ENCODE results near the gene AOPEP.

DNA sequence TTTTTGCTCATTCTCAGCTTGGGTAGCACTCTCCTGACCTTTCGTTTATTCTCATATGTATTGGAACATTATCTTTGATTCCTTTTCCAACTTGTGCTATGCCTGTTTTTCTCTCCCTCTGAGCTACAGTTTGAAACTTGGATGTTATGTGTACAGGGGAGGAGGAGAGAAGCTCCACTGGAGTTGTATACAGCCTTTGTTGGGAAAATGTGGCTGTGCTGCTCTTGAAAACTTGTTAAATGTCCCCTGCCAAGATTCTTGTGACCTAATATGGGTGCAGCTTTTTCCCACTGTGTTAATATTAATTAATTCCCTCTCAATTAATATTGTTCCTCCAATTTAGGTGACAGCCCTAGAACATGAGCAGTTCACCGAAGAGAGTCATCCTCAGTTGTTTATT is 235.4 kb downstream of the AOPEP start:
- TF ChIP-seq CTCF (IDR thresholded peaks at IDR 0.05) (no peak), POLR2A (IDR thresholded peaks at IDR 0.05) (no peak)

All from sigmoid colon (tissue), 3 donors.